Ovary (tissue), 9 donors: ENCODE data around the gene GDPD4. TPM values are rescaled to one million over a fixed set of nuclear protein-coding genes. Genes with fewer than 3 reads are reported as not detected.

Experiments used
- DNase-seq, 5 donors: peaks; one replicate each; pipeline ENCODE4 v3.0.0-alpha.2; 2019 to 2020
- H3K27ac ChIP-seq, 2 donors: fragments of 200-600 bp; one replicate each; pipeline versions ENCODE4 v1.5.1 to v1.8.0; 2019 to 2022
- H3K27me3 ChIP-seq: fragments of 200-600 bp; one replicate; pipeline ENCODE4 v1.8.0; 2022
- H3K36me3 ChIP-seq: fragments of 200-600 bp; sonication (generic); one replicate; pipeline ENCODE4 v1.5.1; 2019
- H3K4me1 ChIP-seq: one replicate; pipeline ENCODE4 v1.8.1; 2013; ENCODE audit warnings: mild to moderate bottlenecking, moderate library complexity; ENCODE audit not compliant: insufficient read depth
- H3K4me3 ChIP-seq: fragments of 200-600 bp; sonication (generic); one replicate; pipeline ENCODE4 v1.5.1; 2017
- H3K9me3 ChIP-seq, 2 donors: fragments of 200-600 bp in 1 of 2; sonication (generic) in 1 of 2; one replicate each; pipeline versions ENCODE4 v1.5.1 to v1.8.1; 2013 to 2019; ENCODE audit warnings: mild to moderate bottlenecking in 1 of 2, moderate library complexity in 1 of 2
- CTCF ChIP-seq, 3 donors: fragments of 450-650 bp in 2 of 3; fragments of 200-600 bp in 1 of 3; IDR thresholded peaks; one replicate each; pipeline versions ENCODE4 v1.5.1 to v1.8.0; 2016 to 2022; ENCODE audit warnings: antibody characterized with exemption in 3 of 3, mild to moderate bottlenecking in 1 of 3
- EP300 ChIP-seq: sonication (generic); formaldehyde crosslinking; IDR thresholded peaks from one replicate; pipeline ENCODE4 v1.6.1; 2017; ENCODE audit warnings: antibody characterized with exemption
- POLR2A ChIP-seq: fragments of 450-650 bp; IDR thresholded peaks from one replicate; pipeline ENCODE4 v1.6.1; 2017; ENCODE audit warnings: antibody characterized with exemption, mild to moderate bottlenecking, moderate library complexity
- WGBS, 3 donors: extraction: QIAGEN DNeasy Blood & Tissue Kit in 1 of 3; methylation state at CpG; one replicate each; pipeline versions ENCODE4 v1.1.5 to v1.1.7; 2013 to 2017; 5-methylcytosine and 5-hydroxymethylcytosine counted together
- intact Hi-C, 4 donors: fragments of 100-400 bp; cut with DNase I; formaldehyde crosslinking; loops; one replicate each; pipeline versions ENCODE4 v1.11.0 to v1.15.1; 2022 to 2023
- polyA plus RNA-seq, 2 donors: library from polyadenylated mRNA; stranded (reverse); fragments of 200-250 nt in 1 of 2; fragments of 350-450 nt in 1 of 2; fragmentation: Illumina TruSeq in 1 of 2; extraction: RNeasy Lipid Tissue Mini Kit (QIAGEN cat#74804) in 1 of 2; gene quantifications; one replicate each; pipeline ENCODE4 v1.2.3, GENCODE V29; 2013 to 2014
- total RNA-seq, 7 donors: library from RNA; depleted of rRNA in 2 of 7; stranded (reverse); fragments of >200 nt in 2 of 7; fragmentation: NEBNext Ultra II Directional in 3 of 7; extraction: Animal tissue kit (Norgen Biotek cat#: 25700) in 3 of 7; gene quantifications; one replicate each; pipeline versions ENCODE4 v1.1.0 to v1.2.4, GENCODE V29; 2016 to 2023
- donor health status: DM: no; HTN: no; CAD: no; lungs with moderate emphysema.
- donor health status: DM: no; HTN: no; CAD: no.
- donor health status: Bipolar disorder and iron deficiency.
- donor health status: DM: yes; HTN: yes; CAD: no.
- donor health status: DM: no; HTN: no; CAD: no.
- donor health status: DM: yes; HTN: yes; CAD: no.

Gene GDPD4
- total and polyA plus RNA-seq, 9 donors = 0.32 TPM; not detected in 8

- H3K9me3 ChIP-seq = no peaks in the 10 kb centered on the region
- WGBS, 3 donors = 45 to 96% (median 93%) methylated on average over 2 of the region's 2 CpGs
- DNase-seq = no peak
- no peaks in the 10 kb centered on the region for H3K27me3 ChIP-seq
- intact Hi-C loops = no loop called here
- TF ChIP-seq EP300 (no peak), POLR2A (no peak), CTCF (IDR thresholded peaks at IDR 0.05) (no peak)
- H3K4me1 ChIP-seq = no peaks in the 10 kb centered on the region
- H3K36me3 ChIP-seq = no peaks in the 10 kb centered on the region
- no peak overlapping the region for H3K4me3 ChIP-seq
- no peak overlapping the region for H3K27ac ChIP-seq
Measured at GRCh38 chr11:77299528-77299993, 1.9 kb downstream of the GDPD4 start.

- no peak for DNase-seq
- Histone ChIP-seq H3K4me3 (no peak overlapping the region), H3K27ac (no peak overlapping the region), H3K9me3 (no peaks in the 10 kb centered on the region), H3K4me1 (no peaks in the 10 kb centered on the region), H3K36me3 (no peaks in the 10 kb centered on the region), H3K27me3 (no peaks in the 10 kb centered on the region)
- 87 to 90% (median 87%) methylated on average over 3 of the region's 3 CpGs for WGBS, 3 donors
- intact Hi-C loops = no loop called here
- no peak for TF ChIP-seq EP300
- no peak for TF ChIP-seq CTCF (IDR thresholded peaks at IDR 0.05)
- TF ChIP-seq POLR2A = no peak
Measured at GRCh38 chr11:77294040-77294439, 7.4 kb downstream of the GDPD4 start.

GRCh38 chr11:77289737-77290136, 11.7 kb downstream of the GDPD4 start:
- no peak for DNase-seq
- Histone ChIP-seq H3K9me3 (no peaks in the 10 kb centered on the region), H3K4me3 (no peak overlapping the region), H3K36me3 (no peaks in the 10 kb centered on the region), H3K27me3 (no peaks in the 10 kb centered on the region), H3K4me1 (no peaks in the 10 kb centered on the region), H3K27ac (no peak overlapping the region)
- WGBS, 3 donors = 89 to 91% (median 91%) methylated on average over 4 of the region's 4 CpGs
- intact Hi-C loops = no loop called here
- TF ChIP-seq POLR2A = no peak
- no peak for TF ChIP-seq EP300
- no peak for TF ChIP-seq CTCF (IDR thresholded peaks at IDR 0.05)

- no peaks in the 10 kb centered on the region for H3K36me3 ChIP-seq
- H3K4me3 ChIP-seq = no peak overlapping the region
- H3K27me3 ChIP-seq = no peaks in the 10 kb centered on the region
- TF ChIP-seq EP300 = no peak
- no peak for TF ChIP-seq POLR2A
- no peak for TF ChIP-seq CTCF (IDR thresholded peaks at IDR 0.05)
- H3K4me1 ChIP-seq = no peaks in the 10 kb centered on the region
- no peak overlapping the region for H3K27ac ChIP-seq
- intact Hi-C loops = no loop called here
- DNase-seq = no peak
- WGBS, 3 donors = 66 to 71% (median 68%) methylated on average over 5 of the region's 5 CpGs
- no peaks in the 10 kb centered on the region for H3K9me3 ChIP-seq
Measured at GRCh38 chr11:77287615-77288273, 13.7 kb downstream of the GDPD4 start.
